Activated CD8-positive, alpha-beta memory T cell treated with anti-CD3 and anti-CD28 coated beads, Interleukin-2, amount 10 ng/mL, durations not matched to agents 7 days and 5 days (primary cell): ENCODE measurements around the gene UGGT1. TPM values are rescaled to one million over a fixed set of nuclear protein-coding genes. Genes with fewer than 3 reads are reported as not detected.
A peak's percentile ranks its signal among the peaks of the same experiment; 100 is the strongest.

Experiments used
- ATAC-seq: fragments of 150-1000 bp; cut with Tn5 transposase; one replicate; pipeline ENCODE4 v1.10.0; 2021; ENCODE audit warnings: moderate library complexity
- CTCF ChIA-PET: fragments of 350-600 bp; sonication (Branson Sonifier 250); formaldehyde crosslinking; loops from one replicate; lab custom pipeline; 2021; ENCODE audit warnings: antibody characterized with exemption; lab: Charles Lee
- DNase-seq: peaks from one replicate; pipeline ENCODE4 v3.0.0-alpha.2; 2020
- H3K27ac Mint-ChIP-seq: one replicate; pipeline ENCODE4 v1.8.0; 2021; ENCODE audit warnings: mild to moderate bottlenecking, mixed read lengths
- H3K27me3 Mint-ChIP-seq: one replicate; pipeline ENCODE4 v1.8.0; 2021; ENCODE audit warnings: mixed read lengths
- H3K36me3 Mint-ChIP-seq: one replicate; pipeline ENCODE4 v1.8.0; 2021; ENCODE audit warnings: mild to moderate bottlenecking, mixed read lengths
- H3K4me1 Mint-ChIP-seq: one replicate; pipeline ENCODE4 v1.8.0; 2021; ENCODE audit warnings: mixed read lengths
- H3K4me3 Mint-ChIP-seq: one replicate; pipeline ENCODE4 v1.8.0; 2021; ENCODE audit warnings: mild to moderate bottlenecking, moderate library complexity, mixed read lengths
- H3K9me3 Mint-ChIP-seq: one replicate; pipeline ENCODE4 v1.8.0; 2022; ENCODE audit warnings: low read depth, mixed read lengths
- total RNA-seq, 2 experiments: library from RNA; stranded (reverse); gene quantifications; one replicate each; pipeline ENCODE4 v1.2.3, GENCODE V29; 2021

Gene UGGT1
- total RNA-seq, 2 experiments from 2014 or later: 56.3 to 63.4 TPM

GRCh38 chr2:128217671-128218070 lies 126.7 kb downstream of the UGGT1 start:
- Mint-ChIP-seq H3K27me3 (no peaks in the 10 kb centered on the region), H3K9me3 (no peaks in the 10 kb centered on the region)
- ATAC-seq: no peak

GRCh38 chr2:128219891-128220290 lies 128.9 kb downstream of the UGGT1 start:
- Mint-ChIP-seq H3K36me3 (no peaks in the 10 kb centered on the region), H3K4me3 (no peak overlapping the region), H3K27ac (no peak overlapping the region), H3K4me1 (peaks cover 4% of the 10 kb centered on the region), H3K27me3 (no peaks in the 10 kb centered on the region), H3K9me3 (no peaks in the 10 kb centered on the region)
- ATAC-seq (no peak), DNase-seq (no peak)
- CTCF ChIA-PET: interaction anchor here (0.7 kb wide), 1 partner anchor 14 kb away, joined by 3 read pairs; no protein-coding TSS in a partner anchor

More at GRCh38 chr2:128217671-128218070, 126.7 kb downstream of the UGGT1 start:
- Mint-ChIP-seq H3K36me3 (no peaks in the 10 kb centered on the region), H3K4me3 (no peak overlapping the region), H3K4me1 (peaks cover 4% of the 10 kb centered on the region), H3K27ac (no peak overlapping the region)
- CTCF ChIA-PET: interaction anchor here (0.6 kb wide), 1 partner anchor 145 kb away, joined by 3 read pairs; no protein-coding TSS in a partner anchor
- no peak for DNase-seq

GRCh38 chr2:128227862-128228261 lies 136.9 kb downstream of the UGGT1 start:
- Mint-ChIP-seq H3K4me3 (no peak overlapping the region), H3K27ac (no peak overlapping the region), H3K27me3 (peaks cover 11% of the 10 kb centered on the region), H3K36me3 (no peaks in the 10 kb centered on the region), H3K4me1 (peaks cover 2% of the 10 kb centered on the region), H3K9me3 (no peaks in the 10 kb centered on the region)
- no peak for DNase-seq
- no peak for ATAC-seq
- CTCF ChIA-PET: interaction anchor here (0.7 kb wide), 1 partner anchor 54 kb away, joined by 3 read pairs; no protein-coding TSS in a partner anchor

- ATAC-seq: no peak
- H3K36me3 Mint-ChIP-seq: no peaks in the 10 kb centered on the region
- CTCF ChIA-PET: no interaction called here
These were observed 137.9 kb downstream of the UGGT1 start for GRCh38 chr2:128228894-128229293.

GRCh38 chr2:128232965-128233789 lies 142.2 kb downstream of the UGGT1 start:
- peaks cover 6% of the 10 kb centered on the region for H3K4me1 Mint-ChIP-seq
- peak; percentile 99 for ATAC-seq
- peak; percentile 91 for DNase-seq
- peaks cover 13% of the 10 kb centered on the region for H3K27me3 Mint-ChIP-seq
- CTCF ChIA-PET: interaction anchor here (0.7 to 1.6 kb wide), 7 partner anchors 14 to 170 kb away, joined by 3 to 9 read pairs (median 4); partner anchors contain the start of gene UGGT1
- peak overlapping the region; percentile 62 for H3K4me3 Mint-ChIP-seq
- no peaks in the 10 kb centered on the region for H3K36me3 Mint-ChIP-seq
- no peaks in the 10 kb centered on the region for H3K9me3 Mint-ChIP-seq
- H3K27ac Mint-ChIP-seq: no peak overlapping the region

More at GRCh38 chr2:128228894-128229293, 137.9 kb downstream of the UGGT1 start:
- no peak for DNase-seq
- H3K9me3 Mint-ChIP-seq: no peaks in the 10 kb centered on the region
- no peak overlapping the region for H3K27ac Mint-ChIP-seq
- peaks cover 11% of the 10 kb centered on the region for H3K27me3 Mint-ChIP-seq
- peaks cover 4% of the 10 kb centered on the region for H3K4me1 Mint-ChIP-seq
- no peak overlapping the region for H3K4me3 Mint-ChIP-seq

GRCh38 chr2:128233790-128234395 lies 142.9 kb downstream of the UGGT1 start:
- no peak for ATAC-seq
- no peak for DNase-seq
- Mint-ChIP-seq H3K27ac (no peak overlapping the region), H3K27me3 (peaks cover 13% of the 10 kb centered on the region), H3K9me3 (no peaks in the 10 kb centered on the region), H3K36me3 (no peaks in the 10 kb centered on the region), H3K4me1 (peaks cover 6% of the 10 kb centered on the region), H3K4me3 (peak overlapping the region; percentile 62)
- CTCF ChIA-PET: interaction anchor here (0.8 to 1.6 kb wide), 5 partner anchors 14 to 170 kb away, joined by 3 to 6 read pairs (median 5); no protein-coding TSS in a partner anchor

GRCh38 chr2:128234613-128235012 lies 143.6 kb downstream of the UGGT1 start:
- H3K27ac Mint-ChIP-seq: no peak overlapping the region
- peaks cover 11% of the 10 kb centered on the region for H3K27me3 Mint-ChIP-seq
- H3K9me3 Mint-ChIP-seq: no peaks in the 10 kb centered on the region
- CTCF ChIA-PET: interaction anchor here (0.8 to 1.6 kb wide), 4 partner anchors 15 to 171 kb away, joined by 3 to 6 read pairs (median 4); no protein-coding TSS in a partner anchor
- DNase-seq (no peak), ATAC-seq (no peak)
- H3K4me1 Mint-ChIP-seq: peaks cover 6% of the 10 kb centered on the region
- no peaks in the 10 kb centered on the region for H3K36me3 Mint-ChIP-seq
- no peak overlapping the region for H3K4me3 Mint-ChIP-seq

GRCh38 chr2:128235581-128235980 lies 144.6 kb downstream of the UGGT1 start:
- H3K9me3 Mint-ChIP-seq: no peaks in the 10 kb centered on the region
- H3K4me1 Mint-ChIP-seq: peaks cover 6% of the 10 kb centered on the region
- H3K27ac Mint-ChIP-seq: no peak overlapping the region
- H3K36me3 Mint-ChIP-seq: no peaks in the 10 kb centered on the region
- peaks cover 11% of the 10 kb centered on the region for H3K27me3 Mint-ChIP-seq
- DNase-seq (no peak), ATAC-seq (no peak)
- H3K4me3 Mint-ChIP-seq: no peak overlapping the region
- CTCF ChIA-PET: no interaction called here

GRCh38 chr2:128236491-128237035 lies 145.6 kb downstream of the UGGT1 start:
- ATAC-seq (no peak), DNase-seq (no peak)
- CTCF ChIA-PET: no interaction called here
- H3K4me3 Mint-ChIP-seq: no peak overlapping the region
- peaks cover 6% of the 10 kb centered on the region for H3K4me1 Mint-ChIP-seq
- no peaks in the 10 kb centered on the region for H3K36me3 Mint-ChIP-seq
- H3K9me3 Mint-ChIP-seq: no peaks in the 10 kb centered on the region
- peaks cover 7% of the 10 kb centered on the region for H3K27me3 Mint-ChIP-seq
- H3K27ac Mint-ChIP-seq: no peak overlapping the region

GRCh38 chr2:128237081-128237534 lies 146.1 kb downstream of the UGGT1 start:
- Mint-ChIP-seq H3K4me1 (peaks cover 6% of the 10 kb centered on the region), H3K4me3 (no peak overlapping the region), H3K9me3 (no peaks in the 10 kb centered on the region), H3K27ac (no peak overlapping the region), H3K36me3 (no peaks in the 10 kb centered on the region), H3K27me3 (peaks cover 12% of the 10 kb centered on the region)
- CTCF ChIA-PET: no interaction called here
- ATAC-seq (no peak), DNase-seq (no peak)

GRCh38 chr2:128237911-128238697 lies 147.1 kb downstream of the UGGT1 start:
- no peak overlapping the region for H3K27ac Mint-ChIP-seq
- no peak overlapping the region for H3K4me3 Mint-ChIP-seq
- DNase-seq (no peak), ATAC-seq (no peak)
- H3K4me1 Mint-ChIP-seq: peaks cover 4% of the 10 kb centered on the region
- CTCF ChIA-PET: no interaction called here
- no peaks in the 10 kb centered on the region for H3K36me3 Mint-ChIP-seq
- H3K27me3 Mint-ChIP-seq: peaks cover 13% of the 10 kb centered on the region
- H3K9me3 Mint-ChIP-seq: no peaks in the 10 kb centered on the region

- DNase-seq (no peak), ATAC-seq (no peak)
- H3K4me3 Mint-ChIP-seq: no peak overlapping the region
- H3K27ac Mint-ChIP-seq: no peak overlapping the region
- peaks cover 17% of the 10 kb centered on the region for H3K27me3 Mint-ChIP-seq
- H3K9me3 Mint-ChIP-seq: no peaks in the 10 kb centered on the region
- no peaks in the 10 kb centered on the region for H3K4me1 Mint-ChIP-seq
- CTCF ChIA-PET: no interaction called here
- H3K36me3 Mint-ChIP-seq: no peaks in the 10 kb centered on the region
These were observed 150.9 kb downstream of the UGGT1 start for GRCh38 chr2:128241896-128242295.
